Measurements from ENCODE around the gene RND3. TPM values are rescaled to one million over a fixed set of nuclear protein-coding genes. Genes with fewer than 3 reads are reported as not detected.

The RND3 gene
- total and polyA plus RNA-seq, 12 donors = 15.4 to 74.3 (median 35.6) TPM

GRCh38 chr2:150473767-150474166, 13.7 kb downstream of the RND3 start:
- Histone ChIP-seq H3K9me3 (no peaks in the 10 kb centered on the region), H3K27ac (peak overlapping the region in 7 of 10 donors; percentile 42 to 97 (median 93)), H3K36me3 (peaks cover 0 to 64% (median 25%) of the 10 kb centered on the region in 9 donors), H3K27me3 (no peaks in the 10 kb centered on the region), H3K4me1 (peaks cover 14 to 81% (median 66%) of the 10 kb centered on the region in 9 donors), H3K4me3 (no peak overlapping the region)
- TF ChIP-seq CTCF (IDR thresholded peaks at IDR 0.05) = no peak
- intact Hi-C loops (cut with DNase I) = loop anchor here in 1 of 10 donors (10.0 kb wide), 1 partner anchor 189 kb away; no protein-coding TSS in a partner anchor
- 79 to 83% methylated on average over 3 of the region's 3 CpGs for WGBS, 2 donors
- no peak for DNase-seq
- ATAC-seq = no peak

GRCh38 chr2:150472511-150472899, 15.0 kb downstream of the RND3 start:
- Histone ChIP-seq H3K4me3 (no peak overlapping the region), H3K4me1 (peaks cover 14 to 77% (median 54%) of the 10 kb centered on the region in 9 donors), H3K36me3 (peaks cover 0 to 76% (median 31%) of the 10 kb centered on the region in 9 donors), H3K9me3 (no peaks in the 10 kb centered on the region), H3K27ac (peak overlapping the region in 8 of 10 donors; percentile 8 to 97 (median 67)), H3K27me3 (no peaks in the 10 kb centered on the region)
- ATAC-seq (peak; percentile 66 to 90 (median 79)), DNase-seq (peak; percentile 47 to 50)
- intact Hi-C loops (cut with DNase I) = loop anchor here in 1 of 10 donors (10.0 kb wide), 1 partner anchor 188 kb away; no protein-coding TSS in a partner anchor
- WGBS, 2 donors = 41 to 58% methylated on average over 2 of the region's 2 CpGs
- TF ChIP-seq CTCF (IDR thresholded peaks at IDR 0.05) = no peak

GRCh38 chr2:150471813-150472510, 15.5 kb downstream of the RND3 start:
- TF ChIP-seq CTCF (IDR thresholded peaks at IDR 0.05) = no peak
- peaks cover 0 to 77% (median 31%) of the 10 kb centered on the region in 9 donors for H3K36me3 ChIP-seq
- no peaks in the 10 kb centered on the region for H3K9me3 ChIP-seq
- intact Hi-C loops (cut with DNase I) = loop anchor here in 1 of 10 donors (10.0 kb wide), 1 partner anchor 187 kb away; no protein-coding TSS in a partner anchor
- no peak overlapping the region for H3K4me3 ChIP-seq
- 48 to 61% methylated on average over 3 of the region's 3 CpGs for WGBS, 2 donors
- H3K27ac ChIP-seq = peak overlapping the region in 8 of 10 donors; percentile 8 to 97 (median 67)
- peak in 4 of 8 donors; percentile 13 to 60 (median 53) for ATAC-seq
- no peak for DNase-seq
- no peaks in the 10 kb centered on the region for H3K27me3 ChIP-seq
- peaks cover 9 to 75% (median 49%) of the 10 kb centered on the region in 9 donors for H3K4me1 ChIP-seq

- Histone ChIP-seq H3K27ac (no peak overlapping the region), H3K27me3 (no peaks in the 10 kb centered on the region), H3K4me1 (peaks cover 4 to 59% (median 38%) of the 10 kb centered on the region in 9 donors), H3K36me3 (peaks cover 0 to 77% (median 31%) of the 10 kb centered on the region in 9 donors), H3K9me3 (no peaks in the 10 kb centered on the region), H3K4me3 (no peak overlapping the region)
- no peak for ATAC-seq
- intact Hi-C loops (cut with DNase I) = loop anchor here in 1 of 10 donors (10.0 kb wide), 1 partner anchor 186 kb away; no protein-coding TSS in a partner anchor
- DNase-seq = no peak
- no peak for TF ChIP-seq CTCF (IDR thresholded peaks at IDR 0.05)
- WGBS, 2 donors = 88 to 89% methylated on average over 5 of the region's 5 CpGs
Observed at GRCh38 chr2:150470435-150470834, 17.0 kb downstream of the RND3 start.

Measured in heart right ventricle (tissue), 16 donors.